K562 (cell line): ENCODE measurements around the gene CDKN2C. TPM values are rescaled to one million over a fixed set of nuclear protein-coding genes. Genes with fewer than 3 reads are reported as not detected.

Source experiments
- ATAC-seq: fragments of 200-7000 bp; cut with Tn5 transposase; 3 replicates; pipeline ENCODE4 v1.9.1; 2020; ENCODE audit warnings: moderate library complexity
- BruUV-seq: library from RNA; stranded (reverse); fragments of 400-500 nt; replicated peaks from 2 replicates; lab custom pipeline; 2021; lab: Mats Ljungman, UMichigan
- CTCF ChIA-PET: fragments of 300-600 bp; formaldehyde crosslinking; extraction: SDS; loops from one replicate; lab custom pipeline; 2021; ENCODE audit warnings: low intra/inter-chr PET ratio; lab: Yijun Ruan, JAX
- POLR2A ChIA-PET: fragments of 300-600, 350-650 bp; sonication (Branson Sonifier 250); formaldehyde crosslinking; extraction: SDS; loops from one replicate; lab custom pipeline; 2021; ENCODE audit warnings: antibody characterized with exemption, inconsistent platforms; lab: Yijun Ruan, JAX
- DNase-seq, 4 experiments: peaks; one replicate each; pipeline versions ENCODE4 v3.0.0 to v3.0.0-alpha.2; 2011 to 2018; ENCODE audit warnings: low spot score in 3 of 4, mixed read lengths in 3 of 4; ENCODE audit errors: extremely low read depth in 1 of 4
- FAIRE-seq: peaks from 2 replicates; lab custom pipeline; 2011; peaks lifted over from hg19 to GRCh38; lab: Jason Lieb, UNC
- H2AFZ ChIP-seq: 2 replicates; pipeline ENCODE4 v1.6.0; 2011; ENCODE audit warnings: low read depth, low read length, control low read depth, inconsistent platforms
- H3K27ac ChIP-seq: fragments of 200-600 bp; 3 replicates; pipeline ENCODE4 v1.8.0; 2011; ENCODE audit warnings: low read depth, mild to moderate bottlenecking, control low read depth, inconsistent platforms, low read length, moderate library complexity, mixed read lengths; ENCODE audit errors: extremely low read depth
- H3K27me3 ChIP-seq, 2 experiments: fragments of 300-600 bp in 1 of 2; 2 replicates in 1 of 2; 3 replicates in 1 of 2; pipeline versions ENCODE4 v1.6.0 to v1.8.0; 2011; ENCODE audit warnings: inconsistent platforms in 2 of 2, low read length in 2 of 2, mild to moderate bottlenecking in 1 of 2, mixed read lengths in 1 of 2, moderate library complexity in 1 of 2; ENCODE audit not compliant: control insufficient read depth in 2 of 2, insufficient read depth in 2 of 2
- H3K36me3 ChIP-seq: fragments of 300-600 bp; 3 replicates; pipeline ENCODE4 v1.8.0; 2011; ENCODE audit warnings: mild to moderate bottlenecking, low read length, inconsistent platforms; ENCODE audit not compliant: control insufficient read depth, insufficient read depth
- H3K4me1 ChIP-seq, 2 experiments: fragments of 200-600 bp in 1 of 2; replicated peaks in 1 of 2; 2 replicates in 1 of 2; 3 replicates in 1 of 2; pipeline versions ENCODE4 v1.5.1 to v1.8.0; 2011; ENCODE audit warnings: inconsistent platforms in 2 of 2, low read length in 2 of 2, mild to moderate bottlenecking in 1 of 2, mixed read lengths in 1 of 2, moderate library complexity in 1 of 2; ENCODE audit not compliant: control insufficient read depth in 2 of 2, insufficient read depth in 2 of 2
- H3K4me2 ChIP-seq: 2 replicates; pipeline ENCODE4 v1.6.1; 2011; ENCODE audit warnings: low read length, control low read depth, inconsistent platforms, mixed read lengths; ENCODE audit not compliant: insufficient read depth
- H3K4me3 ChIP-seq: fragments of 200-600 bp; sonication (generic), shearing (Covaris generic); 2 replicates; pipeline ENCODE4 v1.5.1; 2016; ENCODE audit warnings: control low read depth, inconsistent platforms
- H3K79me2 ChIP-seq: fragments of 200-600 bp; 3 replicates; pipeline ENCODE4 v1.8.0; 2011; ENCODE audit warnings: low read length, inconsistent platforms; ENCODE audit not compliant: control insufficient read depth, insufficient read depth
- H3K9ac ChIP-seq, 2 experiments: 2 replicates each; pipeline versions ENCODE4 v1.6.0 to v1.6.1; 2011; ENCODE audit warnings: low read depth in 2 of 2, low read length in 2 of 2, control low read depth in 1 of 2, inconsistent platforms in 1 of 2, mild to moderate bottlenecking in 1 of 2, mixed read lengths in 1 of 2; ENCODE audit not compliant: insufficient read depth in 1 of 2
- H3K9me1 ChIP-seq: one replicate; pipeline ENCODE4 v1.6.0; 2011; ENCODE audit warnings: inconsistent platforms, mild to moderate bottlenecking, low read length, moderate library complexity; ENCODE audit not compliant: control insufficient read depth, insufficient read depth
- H3K9me3 ChIP-seq: replicated peaks from 2 replicates; pipeline ENCODE4 v1.5.1; 2011; ENCODE audit warnings: low read depth, low read length, inconsistent platforms; ENCODE audit not compliant: control insufficient read depth, insufficient read depth
- H4K20me1 ChIP-seq: replicated peaks from 2 replicates; pipeline ENCODE4 v1.6.1; 2011; ENCODE audit warnings: low read length, inconsistent platforms, mixed read lengths; ENCODE audit not compliant: control insufficient read depth, insufficient read depth
- ARHGAP35 ChIP-seq: fragments of 450-650 bp; IDR thresholded peaks from 2 replicates; pipeline ENCODE4 v1.6.1; 2018; ENCODE audit not compliant: partially characterized antibody
- CREB1 ChIP-seq, 2 experiments: sonication (generic) in 1 of 2; formaldehyde crosslinking in 1 of 2; IDR thresholded peaks; 2 replicates each; pipeline versions ENCODE4 v1.6.1 to v1.8.0; 2012 to 2022; ENCODE audit warnings: inconsistent platforms in 1 of 2, mild to moderate bottlenecking in 1 of 2, missing genetic modification reagents in 1 of 2, moderate library complexity in 1 of 2
- JUNB ChIP-seq: fragments of 450-650 bp; formaldehyde crosslinking; conservative IDR thresholded peaks from 2 replicates; pipeline ENCODE4 v1.4.0; 2020; ENCODE audit warnings: mild to moderate bottlenecking
- NCOR1 ChIP-seq: fragments of 450-650 bp; IDR thresholded peaks from 2 replicates; pipeline ENCODE4 v1.6.1; 2016; ENCODE audit warnings: mild to moderate bottlenecking, moderate library complexity
- SAFB ChIP-seq: fragments of 200-400 bp; formaldehyde crosslinking; IDR thresholded peaks from 2 replicates; pipeline ENCODE4 v1.6.1; 2017; ENCODE audit warnings: low read depth, low read length, borderline replicate concordance
- SMARCC2 ChIP-seq: fragments of 450-650 bp; IDR thresholded peaks from 2 replicates; pipeline ENCODE4 v1.6.1; 2017; ENCODE audit warnings: antibody characterized with exemption, moderate library complexity, mild to moderate bottlenecking, low read depth
- STAG1 ChIP-seq: sonication (generic); formaldehyde crosslinking; IDR thresholded peaks from 2 replicates; pipeline ENCODE4 v1.5.0; 2020; ENCODE audit warnings: missing genetic modification reagents, borderline replicate concordance
- ZNF384 ChIP-seq: IDR thresholded peaks from 2 replicates; pipeline ENCODE4 v1.6.1; 2012; ENCODE audit warnings: low read depth, low read length, improper control_type of control experiment
- ZNF408 ChIP-seq: fragments of 250-450 bp; sonication (Bioruptor Pico); IDR thresholded peaks from 2 replicates; pipeline ENCODE4 v1.4.0; 2020; ENCODE audit warnings: low read depth, mild to moderate bottlenecking, moderate library complexity
- ZNF586 ChIP-seq: fragments of 450-650 bp; formaldehyde crosslinking; conservative IDR thresholded peaks from 2 replicates; pipeline ENCODE4 v1.4.0; 2020; ENCODE audit warnings: mild to moderate bottlenecking, moderate library complexity
- WGBS: fragments of 100-300 bp; shearing (Covaris generic); methylation state at CpG from one replicate; pipeline ENCODE4 v1.1.6; 2016; ENCODE audit warnings: low coverage, mixed read lengths; ENCODE audit not compliant: insufficient coverage; ENCODE audit errors: missing lambda C conversion rate; 5-methylcytosine and 5-hydroxymethylcytosine counted together
- in situ Hi-C: fragments of 300-500 bp; cut with MboI; formaldehyde crosslinking; loops from 4 replicates; pipeline ENCODE4 v1.15.0; 2018; ENCODE audit warnings: inconsistent platforms, mixed read lengths
- intact Hi-C: fragments of 100-400 bp; cut with micrococcal nuclease; formaldehyde crosslinking; loops from 2 replicates; pipeline ENCODE4 v1.14.2; 2022
- polyA plus RNA-seq, 8 experiments: library from polyadenylated mRNA; depleted of rRNA in 4 of 8; stranded (reverse) in 5 of 8; unstranded in 3 of 8; fragments of >200 nt; fragmentation: Nextera tagmentation in 2 of 8; fragmentation: Illumina TruSeq in 1 of 8; extraction: Ambion mirVana in 2 of 8; extraction: Trizol in 1 of 8; gene quantifications; 2 replicates each; pipeline versions ENCODE4 v1.2.1 to v1.2.3, GENCODE V29; 2011 to 2014; ENCODE audit warnings: inconsistent platforms in 1 of 8, missing spikeins in 1 of 8
- total RNA-seq, 7 experiments: library from RNA; depleted of rRNA in 6 of 7; stranded (reverse); fragments of >200 nt in 6 of 7; fragmentation: Illumina TruSeq in 2 of 7; extraction: Trizol in 2 of 7; gene quantifications; 2 replicates each; pipeline versions ENCODE4 v1.2.1 to v1.2.3, GENCODE V29; 2011 to 2021; ENCODE audit warnings: low replicate concordance in 1 of 7
- TF ChIP-seq, protein P1 (sequence below): IDR thresholded peaks from 3 replicates; pipeline ENCODE4 v1.6.1; 2011; ENCODE audit warnings: borderline replicate concordance, mild to moderate bottlenecking; ENCODE audit not compliant: insufficient read length, insufficient read depth
- TF ChIP-seq, protein P2 (sequence below): fragments of 450-650 bp; IDR thresholded peaks from 2 replicates; pipeline ENCODE4 v1.6.1; 2016; ENCODE audit warnings: antibody characterized with exemption

The CDKN2C gene
- total and polyA plus RNA-seq, 9 of the 15 experiments (the other 6 are each of a cell fraction or from before 2014, with no cell fraction given), result 11.9 to 74.3 (median 45.9) TPM

DNA sequence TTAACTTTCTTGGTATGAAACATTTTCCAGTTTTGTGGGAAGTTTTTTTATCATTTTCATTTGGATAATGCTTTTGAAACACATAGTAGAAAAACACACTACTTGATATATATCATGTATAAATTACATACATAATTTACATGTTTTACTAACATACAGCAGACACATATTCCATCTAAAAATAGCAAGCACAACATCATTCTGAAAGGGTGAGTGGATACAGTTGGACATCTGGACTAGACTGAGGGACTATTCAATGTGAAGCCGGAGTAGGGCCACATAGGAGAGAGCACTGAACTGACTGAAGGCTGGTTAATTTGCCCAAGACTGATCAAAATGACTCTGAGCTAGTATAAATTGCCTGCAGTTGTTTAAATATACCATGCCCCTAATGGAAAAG, 11.7 kb downstream of the CDKN2C start:
- Histone ChIP-seq H3K9me1 (no peaks in the 10 kb centered on the region), H3K27ac (peak overlapping the region; percentile 5; the same call in 1 of the 3 replicates), H3K36me3 (no peaks in the 10 kb centered on the region), H3K4me1 (peaks cover 4 to 8% of the 10 kb centered on the region in 2 experiments; a peak in 4 of 5 replicates), H2AFZ (peak overlapping the region; percentile 52), H3K9ac (peak overlapping the region in 1 of 2 experiments; percentile 34; a peak in 1 of 4 replicates), H3K4me3 (no peak overlapping the region), H3K4me2 (no peak overlapping the region; the same call in 1 of the 2 replicates), H3K9me3 (no peaks in the 10 kb centered on the region), H3K27me3 (no peaks in the 10 kb centered on the region), H3K79me2 (peaks cover 54% of the 10 kb centered on the region), H4K20me1 (no peaks in the 10 kb centered on the region)
- ATAC-seq (peak; percentile 16), FAIRE-seq (no peak), DNase-seq (peak in 1 of 4 experiments; percentile 53)
- 59% methylated on average over 1 of the region's 1 CpG for WGBS
- intact Hi-C loops, result no loop called here
- no TSS peak for BruUV-seq
- in situ Hi-C loops, result no loop called here
- ChIA-PET POLR2A (interaction anchor here (0.7 to 1.8 kb wide), 2 partner anchors 12 to 14 kb away, joined by 3 to 6 read pairs; partner anchors contain the start of gene CDKN2C), CTCF (no interaction called here)
- no peak for TF ChIP-seq JUNB (CRISPR knock-in tag)
- 0 out of 2 replicates have a peak, but pooled peaks have one; percentile 4 for TF ChIP-seq NCOR1

DNA sequence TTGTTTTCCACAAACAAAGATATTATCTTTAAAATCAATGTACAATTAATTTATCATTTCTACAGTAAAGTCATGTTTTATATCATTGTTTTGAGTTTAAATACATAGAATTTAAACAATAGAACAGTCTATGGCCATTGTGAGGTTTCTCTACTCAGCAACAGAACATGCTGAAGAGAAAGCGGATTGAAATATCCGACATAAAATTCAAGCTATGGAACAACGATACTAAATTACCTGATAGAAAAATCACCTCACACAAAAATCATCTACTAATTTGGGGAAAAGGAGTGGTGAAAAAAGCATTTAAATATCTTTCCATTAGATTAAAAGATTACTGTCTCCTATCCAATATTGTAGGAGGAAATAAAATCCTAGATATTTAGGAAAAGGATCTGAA, 12.6 kb downstream of the CDKN2C start:
- intact Hi-C loops, result no loop called here
- no peak overlapping the region for H3K9ac ChIP-seq
- H3K9me1 ChIP-seq, result no peaks in the 10 kb centered on the region
- H3K4me3 ChIP-seq, result no peak overlapping the region
- no peak for DNase-seq
- H3K27ac ChIP-seq, result no peak overlapping the region
- H3K4me1 ChIP-seq, result peaks cover 4 to 5% of the 10 kb centered on the region in 2 experiments; a peak in 3 of 5 replicates
- no peaks in the 10 kb centered on the region for H3K9me3 ChIP-seq
- 96% methylated on average over 3 of the region's 3 CpGs for WGBS
- H3K4me2 ChIP-seq, result no peak overlapping the region
- H3K27me3 ChIP-seq, result no peaks in the 10 kb centered on the region
- peaks cover 46% of the 10 kb centered on the region for H3K79me2 ChIP-seq
- POLR2A ChIA-PET, result interaction anchor here (0.7 to 1.8 kb wide), 2 partner anchors 12 to 13 kb away, joined by 3 to 6 read pairs; partner anchors contain the start of gene CDKN2C
- no peak for ATAC-seq
- H4K20me1 ChIP-seq, result no peaks in the 10 kb centered on the region
- in situ Hi-C loops, result no loop called here
- H3K36me3 ChIP-seq, result no peaks in the 10 kb centered on the region
- no peak for FAIRE-seq
- TF ChIP-seq STAG1 (no peak), ARHGAP35 (no peak), ZNF384 (no peak), ZNF586 (no peak), SMARCC2 (no peak), ZNF408 (CRISPR knock-in tag) (no peak), CREB1 (IDR thresholded peaks at IDR 0.05) (no peak), CREB1 (CRISPR knock-in tag; IDR thresholded peaks at IDR 0.05) (no peak), SAFB (no peak)
- TF ChIP-seq, protein P1, sequence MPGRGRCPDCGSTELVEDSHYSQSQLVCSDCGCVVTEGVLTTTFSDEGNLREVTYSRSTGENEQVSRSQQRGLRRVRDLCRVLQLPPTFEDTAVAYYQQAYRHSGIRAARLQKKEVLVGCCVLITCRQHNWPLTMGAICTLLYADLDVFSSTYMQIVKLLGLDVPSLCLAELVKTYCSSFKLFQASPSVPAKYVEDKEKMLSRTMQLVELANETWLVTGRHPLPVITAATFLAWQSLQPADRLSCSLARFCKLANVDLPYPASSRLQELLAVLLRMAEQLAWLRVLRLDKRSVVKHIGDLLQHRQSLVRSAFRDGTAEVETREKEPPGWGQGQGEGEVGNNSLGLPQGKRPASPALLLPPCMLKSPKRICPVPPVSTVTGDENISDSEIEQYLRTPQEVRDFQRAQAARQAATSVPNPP, result no peak
- TF ChIP-seq, protein P2, sequence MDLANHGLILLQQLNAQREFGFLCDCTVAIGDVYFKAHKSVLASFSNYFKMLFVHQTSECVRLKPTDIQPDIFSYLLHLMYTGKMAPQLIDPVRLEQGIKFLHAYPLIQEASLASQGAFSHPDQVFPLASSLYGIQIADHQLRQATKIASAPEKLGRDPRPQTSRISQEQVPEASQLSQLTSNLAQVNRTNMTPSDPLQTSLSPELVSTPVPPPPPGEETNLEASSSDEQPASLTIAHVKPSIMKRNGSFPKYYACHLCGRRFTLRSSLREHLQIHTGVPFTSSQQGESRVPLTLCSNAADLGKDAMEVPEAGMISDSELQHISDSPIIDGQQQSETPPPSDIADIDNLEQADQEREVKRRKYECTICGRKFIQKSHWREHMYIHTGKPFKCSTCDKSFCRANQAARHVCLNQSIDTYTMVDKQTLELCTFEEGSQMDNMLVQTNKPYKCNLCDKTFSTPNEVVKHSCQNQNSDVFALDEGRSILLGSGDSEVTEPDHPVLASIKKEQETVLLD, result no peak
- CTCF ChIA-PET, result no interaction called here
- H2AFZ ChIP-seq, result no peak overlapping the region
- no TSS peak for BruUV-seq
